Urinary bladder (tissue), 4 donors: ENCODE results near the gene ZFAND6. TPM values are rescaled to one million over a fixed set of nuclear protein-coding genes. Genes with fewer than 3 reads are reported as not detected.
"Not testable (repeated sequence)": the region's sequence is repeated elsewhere in the genome, so short reads cannot be mapped to it uniquely, and the experiment has no call there.

Experiments
- DNase-seq: peaks from one replicate; pipeline ENCODE4 v3.0.0-alpha.2; 2015; ENCODE audit errors: extremely low spot score
- H3K27ac ChIP-seq: one replicate; pipeline ENCODE4 v1.5.1; 2013; ENCODE audit warnings: low read depth, mild to moderate bottlenecking, moderate library complexity
- H3K36me3 ChIP-seq: one replicate; pipeline ENCODE4 v1.6.1; 2013; ENCODE audit warnings: mild to moderate bottlenecking, moderate library complexity; ENCODE audit not compliant: insufficient read depth
- H3K4me1 ChIP-seq: one replicate; pipeline ENCODE4 v1.6.1; 2013; ENCODE audit warnings: mild to moderate bottlenecking, moderate library complexity; ENCODE audit not compliant: insufficient read depth
- H3K4me3 ChIP-seq: one replicate; pipeline ENCODE4 v1.5.1; 2013; ENCODE audit warnings: low read depth, low read length
- WGBS: extraction: QIAGEN DNeasy Blood & Tissue Kit; methylation state at CpG from one replicate; pipeline ENCODE4 v1.1.7; 2013; 5-methylcytosine and 5-hydroxymethylcytosine counted together
- polyA plus RNA-seq: library from polyadenylated mRNA; stranded (reverse); fragments of 200-250 nt; gene quantifications from one replicate; pipeline ENCODE4 v1.2.3, GENCODE V29; 2013
- total RNA-seq: library from RNA; depleted of rRNA; stranded (reverse); fragments of >200 nt; gene quantifications from one replicate; pipeline ENCODE4 v1.2.3, GENCODE V29; 2014
- donor health status: healthy with polysubstance abuse.
- donor health status: healthy.

ZFAND6 gene
- total and polyA plus RNA-seq, 2 donors = 69.1 to 164 TPM

GRCh38 chr15:80118956-80119355 lies 59.5 kb downstream of the ZFAND6 start:
- Histone ChIP-seq H3K36me3 (no peaks in the 10 kb centered on the region), H3K27ac (no peak overlapping the region), H3K4me1 (peaks cover 1% of the 10 kb centered on the region), H3K4me3 (no peak overlapping the region)
- DNase-seq = no peak
- WGBS = 97% methylated on average over 2 of the region's 2 CpGs

DNA sequence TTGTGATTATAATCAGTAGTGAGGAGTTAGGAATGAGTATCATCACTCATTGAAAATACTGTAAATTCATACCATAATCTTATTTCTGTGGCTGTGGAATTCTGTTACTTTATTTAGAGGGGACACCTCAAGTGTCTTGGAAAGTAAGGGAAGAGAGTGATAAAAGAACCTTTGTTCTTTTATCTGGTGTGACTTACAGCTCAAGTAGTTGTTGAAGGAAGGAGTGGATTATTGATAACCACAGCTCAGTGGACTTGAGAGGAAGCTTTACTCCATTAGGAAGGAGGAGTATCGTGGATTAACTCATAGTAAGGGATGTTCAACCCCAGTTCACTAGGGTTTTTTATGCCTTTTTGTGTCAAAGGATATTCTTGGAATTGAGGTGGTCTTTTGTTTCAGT lies 61.2 kb downstream of the ZFAND6 start:
- H3K36me3 ChIP-seq = no peaks in the 10 kb centered on the region
- H3K4me3 ChIP-seq = no peak overlapping the region
- DNase-seq = no peak
- no peaks in the 10 kb centered on the region for H3K4me1 ChIP-seq
- no peak overlapping the region for H3K27ac ChIP-seq
- 95% methylated on average over 1 of the region's 1 CpG for WGBS

- Histone ChIP-seq H3K36me3 (no peaks in the 10 kb centered on the region), H3K4me1 (no peaks in the 10 kb centered on the region), H3K4me3 (no peak overlapping the region), H3K27ac (no peak overlapping the region)
- 92% methylated on average over 4 of the region's 4 CpGs for WGBS
- DNase-seq = no peak
These were observed 62.1 kb downstream of the ZFAND6 start for GRCh38 chr15:80121546-80121945.

DNA sequence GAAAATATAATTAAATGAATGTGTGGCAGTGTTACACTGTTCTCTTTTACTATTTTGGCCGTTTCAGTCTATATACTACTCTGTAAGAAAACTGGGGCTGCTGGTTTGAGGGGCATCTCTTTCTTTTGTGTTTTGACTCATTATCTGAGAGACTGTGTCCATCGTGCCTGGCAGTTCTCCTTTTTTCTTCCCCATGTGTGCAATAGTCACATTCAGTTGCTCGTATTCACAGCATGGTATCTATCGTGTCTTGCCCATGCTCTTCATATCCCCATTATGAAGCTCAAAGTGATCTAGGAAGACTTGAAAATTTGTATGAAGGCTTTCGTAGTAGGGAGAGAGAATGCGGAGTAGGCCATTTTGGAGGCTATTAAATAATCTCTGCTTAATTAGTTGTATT lies 63.6 kb downstream of the ZFAND6 start:
- no peak for DNase-seq
- H3K27ac ChIP-seq = no peak overlapping the region
- H3K4me1 ChIP-seq = no peaks in the 10 kb centered on the region
- H3K36me3 ChIP-seq = no peaks in the 10 kb centered on the region
- H3K4me3 ChIP-seq = no peak overlapping the region
- WGBS = 91% methylated on average over 6 of the region's 6 CpGs

DNA sequence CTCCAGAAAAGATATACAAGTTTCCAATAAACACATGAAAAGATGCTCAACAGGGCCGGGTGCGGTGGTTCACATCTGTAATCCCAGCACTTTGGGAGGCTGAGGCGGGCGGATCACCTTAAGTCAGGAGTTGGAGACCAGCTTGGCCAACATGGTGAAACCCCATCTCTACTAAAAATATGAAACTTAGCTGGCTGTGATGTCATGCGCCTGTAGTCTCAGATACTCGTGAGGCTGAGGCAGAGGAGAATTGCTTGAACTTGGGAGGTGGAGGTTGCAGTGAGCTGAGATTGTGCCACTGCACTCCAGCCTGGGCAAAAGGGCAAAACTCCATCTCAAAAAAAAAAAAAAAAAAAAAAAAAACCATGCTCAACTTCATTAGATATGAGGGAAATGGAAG lies 67.8 kb downstream of the ZFAND6 start:
- H3K36me3 ChIP-seq, H3K4me1 ChIP-seq, DNase-seq, H3K4me3 ChIP-seq, H3K27ac ChIP-seq: not testable (repeated sequence)
- 95% methylated on average over 6 of the region's 6 CpGs for WGBS

DNA sequence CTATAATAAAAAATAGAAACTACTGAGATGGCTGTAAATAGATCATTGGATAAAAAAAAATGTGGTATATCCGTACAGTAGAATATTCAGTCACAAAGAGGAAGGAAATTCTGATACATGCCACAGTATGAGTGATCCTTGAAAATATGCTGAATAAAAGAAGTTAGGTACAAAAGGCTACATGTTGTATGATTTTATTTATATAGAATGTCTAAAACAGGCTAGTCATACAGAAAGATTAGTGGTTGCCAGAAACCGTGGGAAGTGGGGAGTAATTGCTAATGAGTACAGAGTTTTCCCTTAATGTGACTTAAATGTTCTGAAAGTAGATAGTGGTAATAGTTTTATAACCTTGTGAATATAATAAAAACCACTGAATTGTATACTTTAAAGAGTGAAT lies 68.4 kb downstream of the ZFAND6 start:
- 74% methylated on average over 2 of the region's 2 CpGs for whole genome bisulfite sequencing
- Histone ChIP-seq H3K4me1 (no peaks in the 10 kb centered on the region), H3K36me3 (peaks cover 4% of the 10 kb centered on the region), H3K27ac (no peak overlapping the region), H3K4me3 (no peak overlapping the region)
- DNase-seq = no peak

- 91% methylated on average over 3 of the region's 3 CpGs for WGBS
These were observed 72.9 kb downstream of the ZFAND6 start for GRCh38 chr15:80132382-80132781.

DNA sequence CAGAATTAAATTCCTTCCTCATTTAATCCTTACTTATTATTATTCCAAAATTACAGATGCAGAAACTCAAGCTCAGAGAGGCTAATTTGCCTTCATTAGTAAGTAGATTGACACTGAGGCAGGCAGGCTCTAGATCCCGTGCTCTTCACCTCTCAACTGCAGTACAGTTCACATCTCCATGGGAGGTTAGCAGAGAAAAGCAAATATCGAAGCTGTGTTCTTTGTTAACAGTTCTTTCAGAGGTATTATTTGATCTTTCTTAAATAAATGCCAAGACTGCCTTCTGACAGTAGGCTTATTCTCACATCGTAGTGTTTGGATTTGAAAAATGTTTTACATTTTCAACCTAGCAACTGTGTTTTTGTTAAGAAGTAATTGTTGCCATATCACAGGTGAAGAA lies 77.4 kb downstream of the ZFAND6 start:
- DNase-seq = no peak
- Histone ChIP-seq H3K4me3 (no peak overlapping the region), H3K27ac (no peak overlapping the region), H3K36me3 (peaks cover under 1% of the 10 kb centered on the region), H3K4me1 (no peaks in the 10 kb centered on the region)
- 85% methylated on average over 3 of the region's 3 CpGs for WGBS

More at GRCh38 chr15:80132382-80132781, 72.9 kb downstream of the ZFAND6 start:
- H3K27ac ChIP-seq = no peak overlapping the region
- peaks cover 4% of the 10 kb centered on the region for H3K36me3 ChIP-seq
- no peak overlapping the region for H3K4me3 ChIP-seq
- H3K4me1 ChIP-seq = no peaks in the 10 kb centered on the region
- no peak for DNase-seq

- WGBS = 89% methylated on average over 3 of the region's 3 CpGs
- Histone ChIP-seq H3K27ac (no peak overlapping the region), H3K36me3 (no peaks in the 10 kb centered on the region), H3K4me3 (no peak overlapping the region), H3K4me1 (no peaks in the 10 kb centered on the region)
- DNase-seq = no peak
These were observed 79.5 kb downstream of the ZFAND6 start for GRCh38 chr15:80138961-80139360.

- no peaks in the 10 kb centered on the region for H3K4me1 ChIP-seq
- H3K36me3 ChIP-seq = no peaks in the 10 kb centered on the region
- no peak overlapping the region for H3K4me3 ChIP-seq
- no peak overlapping the region for H3K27ac ChIP-seq
- WGBS = 82% methylated on average over 4 of the region's 4 CpGs
- DNase-seq = no peak
These were observed 81.4 kb downstream of the ZFAND6 start for GRCh38 chr15:80140909-80141308.

GRCh38 chr15:80141916-80142598 lies 82.6 kb downstream of the ZFAND6 start:
- Histone ChIP-seq H3K36me3 (no peaks in the 10 kb centered on the region), H3K27ac (no peak overlapping the region), H3K4me1 (no peaks in the 10 kb centered on the region), H3K4me3 (no peak overlapping the region)
- 88% methylated on average over 5 of the region's 5 CpGs for WGBS
- DNase-seq = no peak

DNA sequence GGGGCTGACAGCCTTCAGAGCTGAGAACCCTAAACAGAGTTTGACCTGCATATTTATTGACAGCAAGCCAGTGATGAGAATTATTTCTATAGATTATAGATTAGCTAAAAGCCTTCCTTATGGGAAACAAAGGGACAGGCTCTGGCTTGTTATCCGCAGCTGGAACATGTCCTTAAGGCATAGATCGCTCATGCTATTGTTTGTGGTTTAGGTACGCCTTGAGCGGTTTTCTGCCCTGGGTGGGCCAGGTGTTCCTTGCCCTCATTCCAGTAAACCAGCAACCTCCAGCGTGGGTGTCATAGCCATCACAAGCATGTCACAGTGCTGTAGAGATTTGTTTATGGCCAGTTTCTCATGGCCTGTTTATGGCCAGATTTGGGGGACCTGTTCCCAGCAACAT lies 83.2 kb downstream of the ZFAND6 start:
- WGBS = 81% methylated on average over 5 of the region's 5 CpGs
- Histone ChIP-seq H3K4me3 (no peak overlapping the region), H3K4me1 (no peaks in the 10 kb centered on the region), H3K36me3 (no peaks in the 10 kb centered on the region), H3K27ac (no peak overlapping the region)
- no peak for DNase-seq

DNA sequence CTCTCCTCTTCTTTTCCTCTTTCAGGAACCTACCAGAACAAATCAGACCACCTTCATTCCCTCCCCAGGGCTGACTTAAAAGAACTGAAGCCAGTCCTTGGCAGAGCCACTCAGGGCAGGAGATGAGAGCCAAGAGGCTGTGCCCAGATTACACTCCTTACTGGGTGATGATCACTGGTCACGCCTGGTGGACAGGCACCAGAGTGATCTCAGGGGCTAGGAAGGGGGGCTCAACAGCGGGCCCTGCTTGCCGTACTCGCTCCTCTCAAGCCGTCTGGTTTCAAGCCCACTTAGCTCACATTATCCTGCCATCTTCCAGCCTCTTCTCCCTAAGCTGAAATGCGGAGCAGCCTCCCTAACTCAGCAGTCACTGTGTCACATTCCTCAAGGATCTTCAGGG lies 91.7 kb downstream of the ZFAND6 start:
- Histone ChIP-seq H3K27ac (no peak overlapping the region), H3K4me3 (no peak overlapping the region), H3K4me1 (no peaks in the 10 kb centered on the region), H3K36me3 (no peaks in the 10 kb centered on the region)
- DNase-seq = no peak
- WGBS = 58% methylated on average over 6 of the region's 6 CpGs

GRCh38 chr15:80151576-80151975 lies 92.1 kb downstream of the ZFAND6 start:
- Histone ChIP-seq H3K36me3 (no peaks in the 10 kb centered on the region), H3K4me3 (no peak overlapping the region), H3K4me1 (no peaks in the 10 kb centered on the region), H3K27ac (no peak overlapping the region)
- DNase-seq = no peak
- 63% methylated on average over 3 of the region's 3 CpGs for WGBS
